ENCODE measurements around the gene VWF.
A peak's percentile ranks its signal among the peaks of the same experiment; 100 is the strongest.
"Not testable (repeated sequence)": the region's sequence is repeated elsewhere in the genome, so short reads cannot be mapped to it uniquely, and the experiment has no call there.

VWF gene

DNA sequence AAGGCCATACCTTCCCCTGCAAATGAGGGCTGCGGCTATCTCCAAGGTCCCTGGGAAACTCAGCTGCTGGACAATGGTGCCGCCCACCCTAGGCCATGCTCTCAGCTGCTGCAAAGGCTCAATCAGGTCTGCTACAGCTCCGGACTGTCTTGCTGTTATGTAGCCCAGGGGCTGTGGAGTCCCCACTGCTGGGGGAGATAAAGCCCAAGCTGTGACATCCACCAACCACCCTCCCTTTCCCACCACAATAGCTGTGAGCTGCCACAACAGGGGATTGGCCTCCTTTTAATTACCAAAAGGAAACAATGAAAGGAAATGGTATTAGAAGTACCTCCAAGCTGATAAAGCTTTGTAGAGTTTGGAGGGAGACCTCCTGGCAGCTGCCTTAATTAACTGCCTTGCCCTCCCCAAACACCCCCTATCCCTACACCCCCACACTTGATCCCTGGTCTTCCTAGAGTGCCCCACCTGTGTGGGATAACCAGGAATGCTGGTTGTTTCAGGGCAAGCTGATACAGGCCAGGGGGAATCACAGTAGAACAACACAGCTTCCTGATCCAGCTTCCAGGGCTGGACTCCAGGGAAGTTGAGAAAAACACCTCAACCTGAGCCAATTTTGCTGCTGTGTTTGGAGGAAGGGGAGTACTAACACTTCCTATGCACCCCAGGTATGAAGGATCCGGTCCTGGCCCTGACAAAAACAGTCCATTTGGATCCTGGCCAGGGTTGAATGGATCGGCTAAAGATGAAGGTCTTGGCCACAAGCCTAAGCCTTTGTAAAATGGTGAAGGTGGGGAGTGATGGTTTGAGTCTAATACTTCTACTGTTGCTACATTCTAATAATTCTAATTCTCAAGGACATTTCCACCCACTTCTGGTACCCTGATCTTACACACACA lies at the start of gene VWF:
Gene VWF, minus strand, starts transcription at position 260 of the 899 bp plus-strand sequence. CDS start 1,474 bp downstream, outside the sequence.
- H3K9me3 ChIP-seq (ENCODE audit: low read length) = no peaks in the 10 kb centered on the region
- no peak within 1 kb of the TSS for H3K9ac ChIP-seq (ENCODE audit: low read length)
- no peaks in the 10 kb centered on the region for H3K36me3 ChIP-seq (ENCODE audit: insufficient read depth, low read length)
- H3K27ac ChIP-seq (ENCODE audit: low read depth, low read length) = no peak within 1 kb of the TSS
- no peaks in the 10 kb centered on the region for H3K4me1 ChIP-seq (ENCODE audit: insufficient read depth, low read length)
- H3K4me3 ChIP-seq (ENCODE audit: low read depth in 1 of 2, low read length in 2 of 2) = peak within 1 kb of the TSS in 1 of 2 donors; percentile 5
- no peaks in the 10 kb centered on the region for H3K27me3 ChIP-seq (ENCODE audit: control insufficient read depth in 1 of 2, insufficient read depth in 2 of 2, low read length in 2 of 2)

- no peaks in the 10 kb centered on the region for H3K27me3 ChIP-seq (ENCODE audit: control insufficient read depth in 1 of 2, insufficient read depth in 2 of 2, low read length in 2 of 2)
- H3K9ac ChIP-seq (ENCODE audit: low read length) = no peak overlapping the region
- H3K36me3 ChIP-seq (ENCODE audit: insufficient read depth, low read length) = no peaks in the 10 kb centered on the region
- H3K9me3 ChIP-seq (ENCODE audit: low read length) = no peaks in the 10 kb centered on the region
- no peaks in the 10 kb centered on the region for H3K4me1 ChIP-seq (ENCODE audit: insufficient read depth, low read length)
- no peak overlapping the region for H3K4me3 ChIP-seq (ENCODE audit: low read depth in 1 of 2, low read length in 2 of 2)
- H3K27ac ChIP-seq (ENCODE audit: low read depth, low read length) = no peak overlapping the region
These were observed 48.4 kb upstream of the VWF start for GRCh38 chr12:6172862-6173261.

- no peaks in the 10 kb centered on the region for H3K36me3 ChIP-seq (ENCODE audit: insufficient read depth, low read length)
- peaks cover 4% of the 10 kb centered on the region for H3K4me1 ChIP-seq (ENCODE audit: insufficient read depth, low read length)
- H3K4me3 ChIP-seq (ENCODE audit: low read depth in 1 of 2, low read length in 2 of 2) = no peak overlapping the region
- H3K27ac ChIP-seq (ENCODE audit: low read depth, low read length) = no peak overlapping the region
- H3K9me3 ChIP-seq (ENCODE audit: low read length) = no peaks in the 10 kb centered on the region
- H3K9ac ChIP-seq (ENCODE audit: low read length) = no peak overlapping the region
- no peaks in the 10 kb centered on the region for H3K27me3 ChIP-seq (ENCODE audit: control insufficient read depth in 1 of 2, insufficient read depth in 2 of 2, low read length in 2 of 2)
These were observed 47.6 kb upstream of the VWF start for GRCh38 chr12:6172086-6172485.

DNA sequence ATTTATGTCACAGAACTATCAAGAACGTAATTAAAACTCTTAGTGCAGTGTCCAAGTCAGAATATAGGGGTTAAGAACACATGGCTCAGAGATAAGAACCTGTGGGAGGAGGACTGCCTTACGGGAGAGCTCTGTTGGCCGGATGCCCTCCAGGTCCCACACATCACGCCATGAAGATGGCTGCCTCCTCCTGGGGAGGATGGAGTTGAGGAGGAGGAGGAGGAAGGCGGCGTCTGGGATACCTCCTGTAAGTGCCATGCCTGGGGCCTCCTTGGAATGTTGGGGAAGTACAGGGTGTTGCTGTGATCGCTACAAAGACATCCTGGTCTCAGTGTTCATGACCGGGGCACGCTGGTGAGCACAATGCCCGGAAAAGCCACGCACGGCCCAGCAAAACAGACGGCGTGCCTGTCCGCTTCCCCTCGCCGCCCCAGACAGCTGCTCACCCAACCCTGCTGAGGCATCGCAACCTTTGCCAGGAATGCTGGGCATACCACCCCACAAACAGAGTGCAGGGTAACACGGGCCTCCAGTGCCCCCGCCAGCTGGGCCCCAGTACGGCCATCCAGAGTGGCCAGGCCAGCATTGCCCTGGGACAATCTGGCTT lies 47.0 kb upstream of the VWF start:
- H3K4me1 ChIP-seq (ENCODE audit: insufficient read depth, low read length) = peaks cover 4% of the 10 kb centered on the region
- H3K27me3 ChIP-seq (ENCODE audit: control insufficient read depth in 1 of 2, insufficient read depth in 2 of 2, low read length in 2 of 2) = no peaks in the 10 kb centered on the region
- no peak overlapping the region for H3K27ac ChIP-seq (ENCODE audit: low read depth, low read length)
- H3K9ac ChIP-seq (ENCODE audit: low read length) = no peak overlapping the region
- H3K9me3 ChIP-seq (ENCODE audit: low read length) = no peaks in the 10 kb centered on the region
- H3K36me3 ChIP-seq (ENCODE audit: insufficient read depth, low read length) = no peaks in the 10 kb centered on the region
- H3K4me3 ChIP-seq (ENCODE audit: low read depth in 1 of 2, low read length in 2 of 2) = no peak overlapping the region

DNA sequence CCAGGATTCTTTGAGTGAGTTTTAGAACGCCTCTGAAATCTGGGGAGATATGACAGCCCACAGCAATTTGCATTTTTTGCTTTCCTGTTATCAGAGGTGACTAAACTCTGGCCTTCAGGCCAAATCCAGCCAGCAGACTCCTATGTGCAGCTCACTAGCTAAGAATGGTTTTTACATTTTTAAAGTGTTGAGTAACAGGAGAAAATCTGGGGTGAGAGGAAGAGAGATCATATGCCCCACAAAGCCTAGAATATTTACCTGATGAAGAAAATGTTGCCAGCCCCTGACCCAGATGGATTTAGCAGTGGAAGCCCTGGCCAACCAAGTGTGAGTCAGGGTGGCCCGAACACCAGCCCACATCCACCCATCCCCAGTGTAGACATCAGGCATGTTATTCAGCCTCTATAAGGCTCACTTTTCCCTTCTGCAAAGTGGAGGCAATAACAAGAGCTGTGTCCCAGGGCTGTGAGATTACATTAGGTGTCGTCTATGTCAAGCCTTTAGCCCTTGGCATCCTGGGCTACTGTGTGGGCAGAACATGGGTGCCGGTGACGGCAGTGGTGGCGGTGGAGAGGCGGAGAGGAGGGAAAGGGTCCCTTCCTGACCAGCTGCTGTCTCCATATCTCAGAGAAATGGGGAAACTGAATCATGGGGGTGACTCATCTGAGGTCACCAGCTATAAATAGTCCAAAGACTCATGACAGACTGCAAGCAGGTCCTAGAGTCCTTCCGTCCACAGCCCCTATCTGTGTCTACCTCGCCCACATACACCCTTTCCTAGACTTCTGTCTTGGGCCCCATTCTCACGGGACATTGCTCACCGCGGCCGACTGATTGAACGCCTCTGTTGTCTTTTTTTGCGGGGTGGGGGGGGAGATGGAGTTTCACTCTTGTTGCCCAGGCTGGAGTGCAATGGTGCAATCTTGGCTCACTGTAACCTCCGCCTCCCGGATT lies 43.1 kb upstream of the VWF start:
- no peaks in the 10 kb centered on the region for H3K9me3 ChIP-seq (ENCODE audit: low read length)
- no peaks in the 10 kb centered on the region for H3K36me3 ChIP-seq (ENCODE audit: insufficient read depth, low read length)
- H3K4me3 ChIP-seq (ENCODE audit: low read depth in 1 of 2, low read length in 2 of 2) = no peak overlapping the region
- no peak overlapping the region for H3K9ac ChIP-seq (ENCODE audit: low read length)
- no peaks in the 10 kb centered on the region for H3K27me3 ChIP-seq (ENCODE audit: control insufficient read depth in 1 of 2, insufficient read depth in 2 of 2, low read length in 2 of 2)
- H3K27ac ChIP-seq (ENCODE audit: low read depth, low read length) = no peak overlapping the region
- peaks cover 4% of the 10 kb centered on the region for H3K4me1 ChIP-seq (ENCODE audit: insufficient read depth, low read length)

DNA sequence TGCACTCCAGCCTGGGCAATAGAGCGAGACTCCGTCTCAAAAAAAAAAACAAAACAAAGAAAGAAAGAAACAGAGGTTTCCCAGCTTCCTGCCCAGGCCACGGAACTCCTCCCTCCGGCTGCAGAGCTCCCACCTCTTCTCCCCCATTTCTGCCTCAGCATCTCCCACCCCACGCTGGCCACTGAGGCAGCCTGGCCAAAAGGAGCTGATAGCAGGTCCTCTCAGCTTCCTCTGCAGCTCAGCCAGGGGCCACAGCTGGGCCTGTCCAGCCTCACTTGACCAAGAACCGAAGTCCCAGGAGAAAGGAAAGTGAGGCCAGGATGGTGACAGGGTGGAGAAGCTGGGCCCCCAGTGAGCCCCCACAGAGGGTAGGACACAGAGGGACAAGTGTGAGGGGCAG lies 42.3 kb upstream of the VWF start:
- Histone ChIP-seq H3K9me3 (ENCODE audit: low read length) (no peaks in the 10 kb centered on the region), H3K4me3 (ENCODE audit: low read depth in 1 of 2, low read length in 2 of 2) (no peak overlapping the region), H3K36me3 (ENCODE audit: insufficient read depth, low read length) (no peaks in the 10 kb centered on the region), H3K27me3 (ENCODE audit: control insufficient read depth in 1 of 2, insufficient read depth in 2 of 2, low read length in 2 of 2) (no peaks in the 10 kb centered on the region), H3K27ac (ENCODE audit: low read depth, low read length) (no peak overlapping the region), H3K4me1 (ENCODE audit: insufficient read depth, low read length) (peaks cover 4% of the 10 kb centered on the region), H3K9ac (ENCODE audit: low read length) (no peak overlapping the region)

DNA sequence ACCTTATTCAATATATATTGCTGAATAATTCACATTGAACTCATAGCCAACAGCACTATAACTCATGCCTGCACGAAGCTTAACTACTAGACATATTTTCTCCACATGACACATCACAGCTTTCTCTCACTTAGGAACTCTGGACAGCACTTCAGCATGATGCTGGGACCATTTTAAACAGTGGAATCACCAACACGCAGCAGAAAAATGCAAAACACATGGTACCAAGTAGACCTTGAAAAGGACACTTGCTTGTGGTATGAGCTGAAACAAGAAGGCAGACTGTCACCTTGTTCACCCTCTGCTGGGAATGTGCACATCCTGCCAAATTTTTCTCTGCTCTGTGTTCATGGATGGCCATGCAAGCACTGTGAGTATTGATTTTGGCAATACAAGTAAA lies 40.9 kb upstream of the VWF start:
- peaks cover 4% of the 10 kb centered on the region for H3K4me1 ChIP-seq (ENCODE audit: insufficient read depth, low read length)
- H3K9ac ChIP-seq (ENCODE audit: low read length) = no peak overlapping the region
- no peaks in the 10 kb centered on the region for H3K27me3 ChIP-seq (ENCODE audit: control insufficient read depth in 1 of 2, insufficient read depth in 2 of 2, low read length in 2 of 2)
- H3K36me3 ChIP-seq (ENCODE audit: insufficient read depth, low read length) = no peaks in the 10 kb centered on the region
- no peaks in the 10 kb centered on the region for H3K9me3 ChIP-seq (ENCODE audit: low read length)
- no peak overlapping the region for H3K27ac ChIP-seq (ENCODE audit: low read depth, low read length)
- H3K4me3 ChIP-seq (ENCODE audit: low read depth in 1 of 2, low read length in 2 of 2) = no peak overlapping the region

DNA sequence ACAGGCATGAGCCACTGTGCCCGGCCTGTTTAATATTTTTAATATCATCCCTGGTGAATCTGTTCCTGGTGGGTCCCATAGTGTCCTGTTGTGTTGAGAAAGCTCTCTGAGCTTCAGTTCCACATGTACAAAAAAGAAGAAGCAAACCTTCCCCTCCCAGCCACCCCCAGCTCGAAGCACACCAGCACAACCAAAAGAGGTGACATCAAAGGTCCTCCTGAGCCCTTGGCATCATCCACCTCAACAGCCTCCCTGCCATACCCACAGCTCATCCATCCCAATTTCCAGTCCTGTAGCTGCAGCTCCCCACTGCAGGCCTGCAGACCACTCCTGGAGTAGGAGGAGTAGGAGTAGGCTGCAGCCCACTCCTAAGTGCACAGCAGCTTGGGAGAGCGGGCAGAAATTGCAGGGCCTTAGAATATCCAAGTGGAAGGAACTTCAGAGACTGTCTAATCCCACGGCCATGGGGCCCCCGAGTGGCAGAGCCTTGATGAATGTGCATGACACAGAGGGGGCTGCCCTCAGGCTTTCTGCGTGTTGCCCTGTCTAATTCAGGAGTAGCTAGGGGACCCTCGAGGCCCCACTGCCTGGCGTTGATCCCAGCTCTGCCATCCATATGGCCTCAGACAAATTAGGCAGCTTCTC lies 39.1 kb upstream of the VWF start:
- no peak overlapping the region for H3K9ac ChIP-seq (ENCODE audit: low read length)
- H3K36me3 ChIP-seq (ENCODE audit: insufficient read depth, low read length) = no peaks in the 10 kb centered on the region
- H3K4me1 ChIP-seq (ENCODE audit: insufficient read depth, low read length) = peaks cover 4% of the 10 kb centered on the region
- no peaks in the 10 kb centered on the region for H3K9me3 ChIP-seq (ENCODE audit: low read length)
- H3K27me3 ChIP-seq (ENCODE audit: control insufficient read depth in 1 of 2, insufficient read depth in 2 of 2, low read length in 2 of 2) = no peaks in the 10 kb centered on the region
- H3K27ac ChIP-seq (ENCODE audit: low read depth, low read length) = no peak overlapping the region
- no peak overlapping the region for H3K4me3 ChIP-seq (ENCODE audit: low read depth in 1 of 2, low read length in 2 of 2)

- Histone ChIP-seq H3K9me3 (ENCODE audit: low read length) (no peaks in the 10 kb centered on the region), H3K9ac (ENCODE audit: low read length) (no peak overlapping the region), H3K4me1 (ENCODE audit: insufficient read depth, low read length) (no peaks in the 10 kb centered on the region), H3K27ac (ENCODE audit: low read depth, low read length) (no peak overlapping the region), H3K36me3 (ENCODE audit: insufficient read depth, low read length) (no peaks in the 10 kb centered on the region), H3K4me3 (ENCODE audit: low read depth in 1 of 2, low read length in 2 of 2) (no peak overlapping the region), H3K27me3 (ENCODE audit: control insufficient read depth in 1 of 2, insufficient read depth in 2 of 2, low read length in 2 of 2) (no peaks in the 10 kb centered on the region)
These were observed 36.8 kb upstream of the VWF start for GRCh38 chr12:6161124-6161882.

- H3K27me3 ChIP-seq (ENCODE audit: control insufficient read depth in 1 of 2, insufficient read depth in 2 of 2, low read length in 2 of 2); H3K4me3 ChIP-seq (ENCODE audit: low read depth in 1 of 2, low read length in 2 of 2); H3K4me1 ChIP-seq (ENCODE audit: insufficient read depth, low read length); H3K27ac ChIP-seq (ENCODE audit: low read depth, low read length); H3K9ac ChIP-seq (ENCODE audit: low read length); H3K36me3 ChIP-seq (ENCODE audit: insufficient read depth, low read length); H3K9me3 ChIP-seq (ENCODE audit: low read length): not testable (repeated sequence)
These were observed 35.7 kb upstream of the VWF start for GRCh38 chr12:6160049-6160649.

Measured in muscle layer of colon (tissue), 2 donors.